Globus pallidus (tissue), 1 donor: Measurements from ENCODE around the gene CCN5.
"Not testable (repeated sequence)": the region's sequence is repeated elsewhere in the genome, so short reads cannot be mapped to it uniquely, and the experiment has no call there.

Experiments used
- DNase-seq: peaks from one replicate; pipeline ENCODE4 v3.0.0-alpha.2; 2015; ENCODE audit warnings: low spot score

Gene CCN5

GRCh38 chr20:44758247-44759101 is 43.3 kb downstream of the CCN5 start:
- DNase-seq, result no peak

GRCh38 chr20:44759595-44759994 is 44.4 kb downstream of the CCN5 start:
- DNase-seq, result no peak

- DNase-seq, result no peak
These were observed 46.3 kb downstream of the CCN5 start for GRCh38 chr20:44761423-44761822.

DNA sequence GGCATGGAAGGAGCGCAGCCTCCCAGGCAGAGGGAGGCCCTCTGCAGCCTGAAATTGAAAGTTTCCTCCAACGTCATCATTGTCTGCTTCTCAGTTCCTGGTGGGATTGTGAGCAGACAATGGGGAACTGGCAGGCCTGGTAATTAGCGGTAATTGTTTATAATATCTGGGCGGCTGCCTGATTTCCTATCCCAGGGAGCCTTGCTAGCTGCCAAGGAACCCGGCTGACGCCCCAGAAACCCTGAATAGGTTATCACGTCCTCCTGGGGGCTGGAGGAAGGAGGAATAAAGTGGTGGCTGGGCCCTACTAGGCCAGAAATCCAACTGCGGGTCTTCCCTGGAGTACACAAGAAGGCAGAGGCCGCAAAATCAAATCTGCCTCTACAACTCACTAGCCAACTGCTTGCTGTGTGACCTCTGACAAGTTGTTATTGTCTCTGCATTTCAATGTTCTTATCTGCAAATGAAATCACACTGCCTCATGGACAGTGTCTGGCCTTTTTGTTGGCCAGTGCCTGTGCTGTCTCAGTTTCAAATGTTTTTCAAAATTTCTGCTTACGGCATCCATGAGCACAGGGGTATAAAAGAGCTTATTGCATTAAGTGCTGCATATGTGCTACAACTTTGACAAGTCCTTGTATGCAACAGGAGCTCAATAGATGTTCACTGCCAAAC is 47.4 kb downstream of the CCN5 start:
- DNase-seq, result no peak

DNA sequence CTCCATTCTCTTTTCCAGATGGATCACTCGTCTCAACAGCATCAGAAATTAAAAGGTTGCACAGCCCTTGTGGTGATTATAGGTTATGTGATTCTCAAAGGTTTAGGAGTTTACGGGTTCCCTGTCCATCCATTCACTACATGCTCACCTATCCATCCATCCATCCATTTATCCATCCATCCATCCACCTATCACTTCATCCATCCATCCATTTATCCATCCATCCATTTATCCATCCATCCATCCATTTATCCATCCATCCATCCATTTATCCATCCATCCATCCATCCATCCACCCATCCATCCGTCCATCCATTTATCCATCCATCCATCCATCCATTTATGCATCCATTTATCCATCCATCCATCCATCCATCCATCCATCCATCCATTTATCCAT is 48.6 kb downstream of the CCN5 start:
- DNase-seq, result not testable (repeated sequence)

DNA sequence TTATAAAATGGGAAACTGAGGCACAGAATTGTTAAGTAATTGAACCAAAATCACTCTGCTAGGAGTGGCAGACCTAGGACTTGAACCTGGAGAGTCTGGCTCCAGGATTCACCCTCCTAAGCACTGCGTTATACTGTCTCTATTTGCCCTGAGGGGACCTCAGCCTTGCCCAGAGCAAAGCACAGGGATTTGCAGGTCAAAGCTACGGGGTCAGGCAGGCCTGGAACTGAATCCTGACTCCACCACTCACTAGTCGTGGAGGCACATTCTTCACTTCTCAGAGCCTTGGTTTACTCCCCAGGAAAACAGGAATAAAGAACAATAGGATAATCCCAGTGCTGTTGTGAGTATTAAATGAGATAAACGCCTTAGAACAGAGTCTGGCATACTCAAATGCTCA is 49.9 kb downstream of the CCN5 start:
- no peak for DNase-seq

GRCh38 chr20:44765701-44766347 is 50.7 kb downstream of the CCN5 start:
- no peak for DNase-seq

- DNase-seq, result peak; percentile 5
These were observed 53.1 kb downstream of the CCN5 start for GRCh38 chr20:44768256-44768655.

DNA sequence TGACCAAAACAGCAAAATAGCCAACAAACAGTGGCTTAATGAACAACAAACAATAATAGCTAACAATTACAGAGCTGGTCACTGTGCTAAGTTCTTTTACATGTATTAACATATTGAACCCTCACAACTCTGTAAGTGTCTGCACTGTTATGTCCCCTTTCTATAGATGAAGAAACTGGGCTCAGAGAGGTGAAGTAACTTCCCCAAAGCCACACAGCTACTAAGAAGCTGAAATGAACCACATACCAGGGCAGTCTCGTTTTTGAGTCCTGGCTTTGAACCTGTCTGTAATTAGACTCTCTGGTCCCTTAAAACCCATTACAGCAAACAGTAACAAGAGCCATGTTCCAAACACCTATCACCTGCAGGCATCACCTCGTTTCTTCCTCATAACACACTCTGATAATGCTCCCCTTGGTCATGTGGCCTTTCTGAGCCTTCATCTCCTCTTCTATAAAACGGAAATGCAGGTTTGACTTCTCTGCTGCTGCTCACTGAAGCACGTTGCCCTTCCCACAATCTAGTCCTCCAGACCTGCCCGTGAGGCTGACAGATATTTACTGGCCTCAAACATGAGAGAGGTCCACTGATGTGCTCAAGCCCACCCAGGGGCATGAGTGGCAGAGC is 53.8 kb downstream of the CCN5 start:
- DNase-seq, result no peak

- DNase-seq, result no peak
These were observed 54.3 kb downstream of the CCN5 start for GRCh38 chr20:44769481-44769863.

DNA sequence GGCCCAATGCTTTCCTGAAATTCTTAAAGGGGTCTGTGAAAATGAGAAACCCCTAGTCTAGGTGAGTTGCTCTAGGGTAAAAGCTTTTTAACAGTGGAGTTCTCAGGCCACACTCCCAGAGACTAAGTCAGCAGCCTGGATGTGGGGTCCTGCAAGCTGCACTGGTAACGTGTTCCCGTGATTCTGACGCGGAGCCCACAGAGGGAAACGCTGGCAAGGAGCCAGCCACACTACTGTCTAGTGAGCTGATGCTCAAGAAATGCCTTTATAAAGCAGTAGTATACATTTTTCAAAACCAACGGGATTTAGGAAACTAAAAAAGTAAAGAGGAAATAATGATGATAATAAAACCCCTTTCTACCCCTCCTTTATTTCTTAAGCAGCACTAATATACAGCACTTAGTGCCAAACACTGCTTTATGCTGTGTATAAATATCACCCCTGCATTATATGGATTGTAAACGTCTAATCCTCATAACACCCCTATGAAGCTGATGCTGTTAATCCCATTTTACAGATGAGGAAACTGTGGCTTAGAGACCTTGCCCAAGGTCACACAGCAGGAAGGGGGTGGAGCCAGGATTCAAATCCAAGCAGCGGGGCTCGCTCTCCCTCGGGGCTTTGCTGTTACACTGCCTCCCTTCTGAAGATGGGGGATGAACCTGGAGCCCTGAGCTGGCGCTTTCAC is 55.5 kb downstream of the CCN5 start:
- no peak for DNase-seq

- DNase-seq, result no peak
These were observed 56.0 kb downstream of the CCN5 start for GRCh38 chr20:44771172-44771535.

- DNase-seq, result no peak
These were observed 57.5 kb downstream of the CCN5 start for GRCh38 chr20:44772636-44773035.

GRCh38 chr20:44773070-44773829 is 58.1 kb downstream of the CCN5 start:
- DNase-seq, result no peak

DNA sequence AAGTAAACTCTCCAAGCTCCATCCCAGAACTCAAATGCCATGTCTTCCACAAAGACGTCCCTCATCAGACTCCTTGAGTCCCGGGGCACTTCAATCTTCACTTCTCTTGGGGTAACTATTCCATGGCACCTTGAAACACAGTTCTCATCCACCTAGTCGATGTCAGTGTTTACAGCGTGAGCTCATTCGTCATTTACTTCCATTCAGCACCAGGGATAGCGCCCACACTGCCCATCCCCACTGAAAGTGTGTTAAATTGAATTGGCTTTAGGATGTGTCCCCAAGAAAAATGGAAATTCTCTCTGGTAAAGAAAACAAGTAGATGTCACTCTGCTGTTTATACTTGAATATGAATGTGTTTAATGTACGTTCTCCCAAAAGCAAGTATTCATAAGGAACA is 61.8 kb downstream of the CCN5 start:
- DNase-seq, result no peak
